Right cardiac atrium (tissue), 5 donors: ENCODE data around the gene THADA. TPM values are rescaled to one million over a fixed set of nuclear protein-coding genes. Genes with fewer than 3 reads are reported as not detected.

Source experiments
- ATAC-seq, 2 donors: fragments of 200-7000 bp; cut with Tn5 transposase; one replicate each; pipeline versions ENCODE4 v1.8.0 to v1.9.1; 2020; ENCODE audit warnings: moderate library complexity in 2 of 2, mild to moderate bottlenecking in 1 of 2
- DNase-seq, 3 donors: peaks; one replicate each; pipeline ENCODE4 v3.0.0-alpha.2; 2020
- H3K27ac ChIP-seq: one replicate; pipeline ENCODE4 v1.5.1; 2013; ENCODE audit warnings: mild to moderate bottlenecking, low read length, control low read depth, moderate library complexity
- H3K27me3 ChIP-seq: one replicate; pipeline ENCODE4 v1.6.1; 2013; ENCODE audit not compliant: control insufficient read depth, insufficient read depth
- H3K4me1 ChIP-seq: one replicate; pipeline ENCODE4 v1.6.1; 2013; ENCODE audit warnings: low read length; ENCODE audit not compliant: control insufficient read depth, insufficient read depth
- H3K4me3 ChIP-seq: one replicate; pipeline ENCODE4 v1.5.1; 2013; ENCODE audit warnings: low read length, control low read depth
- H3K9me3 ChIP-seq: one replicate; pipeline ENCODE4 v1.6.1; 2013; ENCODE audit warnings: low read length; ENCODE audit not compliant: control insufficient read depth
- WGBS: extraction: QIAGEN DNeasy Blood & Tissue Kit; methylation state at CpG from one replicate; pipeline ENCODE4 v1.1.7; 2013; 5-methylcytosine and 5-hydroxymethylcytosine counted together
- intact Hi-C, 4 donors: fragments of 100-400 bp; cut with DNase I; formaldehyde crosslinking; loops; one replicate each; pipeline versions ENCODE4 v1.11.0 to v1.14.0; 2022 to 2023
- polyA plus RNA-seq: library from polyadenylated mRNA; stranded (reverse); fragments of 200-250 nt; gene quantifications from one replicate; pipeline ENCODE4 v1.2.3, GENCODE V29; 2013
- total RNA-seq, 4 donors: library from RNA; stranded (reverse); fragmentation: NEBNext Ultra II Directional; extraction: Animal tissue kit (Norgen Biotek cat#: 25700); gene quantifications; one replicate each; pipeline ENCODE4 v1.2.1, GENCODE V29; 2021
- donor health status: healthy with polysubstance abuse.
- donor health status: DM: no; HTN: yes; CAD: no.
- donor health status: DM: no; HTN: no; CAD: no.
- donor health status: DM: no; HTN: yes; CAD: no; lungs with severe emphysema.
- donor health status: DM: yes; HTN: yes; CAD: no.

Gene THADA
- total and polyA plus RNA-seq, 5 donors, result 10.6 to 20.7 (median 19.8) TPM

- H3K4me1 ChIP-seq, result peaks cover 2% of the 10 kb centered on the region
- ATAC-seq (no peak), DNase-seq (no peak)
- no peaks in the 10 kb centered on the region for H3K27me3 ChIP-seq
- intact Hi-C loops, result no loop called here
- H3K4me3 ChIP-seq, result no peak overlapping the region
- no peaks in the 10 kb centered on the region for H3K9me3 ChIP-seq
- 100% methylated on average over 1 of the region's 1 CpG for WGBS
- H3K27ac ChIP-seq, result no peak overlapping the region
These were observed 211.7 kb downstream of the THADA start for GRCh38 chr2:43384143-43384542.

DNA sequence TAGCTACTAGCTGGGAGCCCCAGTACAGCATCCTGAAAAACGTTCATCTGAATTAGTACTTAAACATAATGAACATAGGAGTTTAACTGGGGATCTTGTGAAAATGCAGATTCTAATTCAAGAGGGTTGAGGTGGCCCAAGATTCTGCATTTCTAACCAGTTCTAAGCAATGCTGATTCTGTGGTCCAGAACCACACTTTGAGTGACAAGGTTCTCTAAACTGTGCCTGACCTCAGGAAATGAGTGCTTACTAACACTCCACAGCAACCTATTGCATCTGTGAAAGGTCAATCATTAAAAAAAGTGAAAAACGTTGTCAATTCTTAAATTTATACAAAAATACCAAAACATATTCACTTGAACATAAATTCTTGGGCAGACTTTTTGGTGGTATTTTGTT is 212.3 kb downstream of the THADA start:
- no peak overlapping the region for H3K4me3 ChIP-seq
- no peak for ATAC-seq
- no peak for DNase-seq
- H3K4me1 ChIP-seq, result peaks cover 2% of the 10 kb centered on the region
- intact Hi-C loops, result no loop called here
- H3K27me3 ChIP-seq, result no peaks in the 10 kb centered on the region
- 74% methylated on average over 2 of the region's 2 CpGs for WGBS
- H3K27ac ChIP-seq, result no peak overlapping the region
- H3K9me3 ChIP-seq, result no peaks in the 10 kb centered on the region

DNA sequence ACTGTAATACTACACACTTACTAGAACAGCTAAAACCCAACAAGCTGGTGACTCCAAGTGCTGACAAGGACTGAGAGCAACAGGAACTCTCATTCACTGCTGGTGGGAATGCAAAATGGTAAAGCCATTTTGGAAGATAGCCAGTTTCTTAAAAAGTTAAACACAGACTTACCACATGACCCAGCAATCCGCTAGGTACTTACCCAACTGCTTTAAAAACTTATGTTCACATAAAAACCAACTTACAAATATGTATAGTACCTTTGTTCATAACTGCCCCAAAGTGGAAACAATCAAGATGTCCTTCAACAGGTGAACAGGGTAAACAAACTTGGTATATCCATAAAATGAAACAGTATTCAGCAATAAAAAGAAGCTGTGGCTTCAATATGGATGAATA is 216.3 kb downstream of the THADA start:
- ATAC-seq (no peak), DNase-seq (no peak)
- H3K4me3 ChIP-seq, result no peak overlapping the region
- no peaks in the 10 kb centered on the region for H3K9me3 ChIP-seq
- 99% methylated on average over 1 of the region's 1 CpG for WGBS
- intact Hi-C loops, result no loop called here
- no peaks in the 10 kb centered on the region for H3K27me3 ChIP-seq
- H3K4me1 ChIP-seq, result peaks cover 5% of the 10 kb centered on the region
- H3K27ac ChIP-seq, result no peak overlapping the region

DNA sequence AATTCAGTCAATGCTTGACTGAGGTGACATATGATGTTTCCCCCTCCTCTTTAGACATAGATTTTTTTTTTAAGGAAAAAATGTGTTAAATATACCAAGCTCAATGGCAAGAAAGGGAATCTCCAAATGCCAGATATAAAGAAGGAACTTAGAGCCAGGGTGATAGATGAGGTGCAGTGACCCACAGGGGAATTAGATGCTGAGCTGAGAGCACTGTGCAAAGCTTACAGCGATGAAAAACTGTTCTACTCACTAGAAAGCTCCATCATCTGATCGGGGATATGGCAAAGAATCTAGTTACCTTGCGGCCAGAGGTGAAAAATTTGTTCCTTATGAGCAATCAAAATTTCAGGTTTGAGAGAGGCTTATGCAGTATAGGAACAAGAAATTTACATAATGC is 218.5 kb downstream of the THADA start:
- 96% methylated on average over 3 of the region's 3 CpGs for WGBS
- ATAC-seq, result no peak
- Histone ChIP-seq H3K27me3 (no peaks in the 10 kb centered on the region), H3K9me3 (no peaks in the 10 kb centered on the region), H3K27ac (no peak overlapping the region), H3K4me1 (peaks cover 5% of the 10 kb centered on the region), H3K4me3 (no peak overlapping the region)
- no peak for DNase-seq
- intact Hi-C loops, result no loop called here

- Histone ChIP-seq H3K4me1 (peaks cover 5% of the 10 kb centered on the region), H3K9me3 (no peaks in the 10 kb centered on the region), H3K4me3 (no peak overlapping the region), H3K27ac (no peak overlapping the region), H3K27me3 (no peaks in the 10 kb centered on the region)
- 86% methylated on average over 8 of the region's 8 CpGs for WGBS
- intact Hi-C loops, result no loop called here
- no peak for ATAC-seq
- no peak for DNase-seq
These were observed 219.2 kb downstream of the THADA start for GRCh38 chr2:43376523-43377198.

- H3K4me3 ChIP-seq, result no peak overlapping the region
- intact Hi-C loops, result no loop called here
- WGBS, result 70% methylated on average over 3 of the region's 3 CpGs
These were observed 219.9 kb downstream of the THADA start for GRCh38 chr2:43375746-43376522.

DNA sequence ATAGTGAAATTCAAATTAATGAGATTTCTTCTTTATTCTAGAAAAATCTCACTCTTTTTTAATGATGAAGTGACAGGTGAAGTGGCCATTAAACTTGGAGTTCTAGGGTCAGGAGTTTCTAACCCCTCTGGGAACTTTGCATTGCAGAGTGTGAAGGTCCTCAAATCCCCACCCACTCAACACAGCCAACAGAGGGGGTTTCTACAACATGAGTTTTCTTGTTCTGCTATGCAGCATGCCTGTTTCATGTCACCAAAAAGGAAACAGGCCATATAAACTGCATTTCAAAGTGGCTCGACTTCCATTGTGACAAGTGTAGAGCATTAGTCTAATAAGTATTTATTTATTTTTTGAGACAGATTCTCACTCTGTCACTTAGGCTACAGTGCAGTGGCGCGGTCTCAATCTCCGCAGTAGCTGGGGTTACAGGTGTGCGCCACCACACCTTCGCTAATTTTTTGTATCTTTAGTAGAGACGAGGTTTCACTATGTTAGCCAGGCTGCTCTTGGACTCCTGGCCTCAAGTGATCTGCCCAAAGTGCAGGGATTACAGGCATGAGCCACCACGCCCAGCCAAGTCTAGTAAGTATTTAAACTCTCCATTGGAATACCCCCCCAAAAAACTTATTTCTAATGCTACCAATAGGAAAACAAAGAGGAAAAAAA is 223.3 kb downstream of the THADA start:
- Histone ChIP-seq H3K27ac (no peak overlapping the region), H3K4me3 (no peak overlapping the region), H3K27me3 (no peaks in the 10 kb centered on the region), H3K9me3 (no peaks in the 10 kb centered on the region), H3K4me1 (peaks cover 7% of the 10 kb centered on the region)
- DNase-seq (no peak), ATAC-seq (no peak)
- intact Hi-C loops, result no loop called here
- whole genome bisulfite sequencing, result 97% methylated on average over 8 of the region's 8 CpGs

More at GRCh38 chr2:43375746-43376522, 219.9 kb downstream of the THADA start:
- Histone ChIP-seq H3K27ac (no peak overlapping the region), H3K4me1 (peaks cover 5% of the 10 kb centered on the region), H3K27me3 (no peaks in the 10 kb centered on the region), H3K9me3 (no peaks in the 10 kb centered on the region)
- DNase-seq, result no peak
- no peak for ATAC-seq

DNA sequence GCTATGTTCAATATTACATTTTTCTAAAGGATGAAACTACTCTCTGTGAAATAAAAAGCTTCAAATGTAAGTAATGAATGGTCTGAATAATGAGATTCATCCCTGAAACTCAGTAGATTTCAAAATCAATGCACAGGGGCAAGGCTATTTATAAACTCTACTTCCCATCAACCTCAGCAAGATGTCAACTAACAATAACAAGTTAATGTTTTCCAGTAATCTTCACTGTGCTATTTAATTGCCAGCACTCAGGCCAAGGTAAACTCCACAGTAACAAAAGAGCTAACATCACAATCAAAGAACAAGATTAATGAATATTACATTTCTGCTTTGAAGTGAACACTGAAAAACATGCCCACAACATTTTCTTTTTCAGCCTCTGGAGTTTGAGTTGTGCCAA is 225.1 kb downstream of the THADA start:
- Histone ChIP-seq H3K27me3 (no peaks in the 10 kb centered on the region), H3K9me3 (no peaks in the 10 kb centered on the region), H3K4me1 (peaks cover 2% of the 10 kb centered on the region), H3K4me3 (no peak overlapping the region), H3K27ac (no peak overlapping the region)
- no peak for DNase-seq
- intact Hi-C loops, result no loop called here
- ATAC-seq, result peak; percentile 47 to 68

GRCh38 chr2:43370146-43370545 is 225.7 kb downstream of the THADA start:
- Histone ChIP-seq H3K27ac (no peak overlapping the region), H3K4me1 (peaks cover 2% of the 10 kb centered on the region), H3K27me3 (no peaks in the 10 kb centered on the region), H3K9me3 (no peaks in the 10 kb centered on the region), H3K4me3 (no peak overlapping the region)
- DNase-seq, result no peak
- no peak for ATAC-seq
- intact Hi-C loops, result no loop called here
- WGBS, result 80% methylated on average over 4 of the region's 4 CpGs

DNA sequence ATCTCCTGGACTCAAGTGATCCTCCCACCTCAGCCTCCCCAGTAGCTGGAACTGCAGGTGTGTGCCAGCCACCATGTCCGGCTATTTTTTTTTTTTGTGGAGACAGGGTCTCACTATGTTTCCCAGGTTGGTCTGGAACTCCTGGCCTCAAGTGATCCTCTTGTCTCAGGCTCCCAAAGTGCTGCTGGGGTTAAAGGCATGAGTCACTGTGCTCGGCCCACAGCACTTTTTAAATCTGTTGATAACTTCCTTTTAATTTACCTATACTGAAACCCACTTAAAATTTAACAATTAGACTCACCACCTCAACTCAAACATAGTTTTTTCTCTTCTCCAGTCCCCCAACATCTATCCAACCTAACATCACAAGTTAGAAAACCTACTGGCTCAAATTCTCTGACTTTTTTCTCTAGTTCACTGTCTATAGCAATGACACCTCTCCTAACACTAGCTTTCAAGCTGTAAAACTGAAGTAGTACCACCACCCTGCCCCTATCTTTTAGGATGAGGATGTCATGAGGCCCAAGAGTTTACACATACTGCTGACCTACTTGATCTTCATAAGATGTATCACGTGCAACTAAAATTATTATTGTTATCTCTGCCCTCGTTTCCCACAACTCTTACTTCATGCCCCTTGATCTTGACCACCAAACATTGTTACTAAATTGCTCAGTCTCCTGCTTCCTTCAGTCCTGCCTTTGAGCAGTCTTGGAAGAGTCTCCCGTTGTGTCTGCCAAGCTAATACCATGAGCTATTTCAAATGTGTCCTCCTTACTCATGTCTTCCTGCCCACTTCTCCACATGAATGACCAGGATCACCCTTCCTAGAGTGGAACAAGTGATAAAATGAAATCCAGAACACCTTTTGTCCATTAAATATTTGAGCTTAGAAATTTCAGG is 227.1 kb downstream of the THADA start:
- DNase-seq, result no peak
- peak in 1 of 2 donors; percentile 26 for ATAC-seq
- H3K9me3 ChIP-seq, result no peaks in the 10 kb centered on the region
- H3K27me3 ChIP-seq, result no peaks in the 10 kb centered on the region
- H3K4me1 ChIP-seq, result peaks cover 2% of the 10 kb centered on the region
- no peak overlapping the region for H3K4me3 ChIP-seq
- WGBS, result 59% methylated on average over 5 of the region's 5 CpGs
- H3K27ac ChIP-seq, result no peak overlapping the region
- intact Hi-C loops, result no loop called here
